Renal cortical epithelial cell (primary cell): ENCODE data around the gene MYH10. TPM values are rescaled to one million over a fixed set of nuclear protein-coding genes. Genes with fewer than 3 reads are reported as not detected.
A peak's percentile ranks its signal among the peaks of the same experiment; 100 is the strongest.

Source experiments
- DNase-seq: peaks from one replicate; pipeline ENCODE4 v3.0.0-alpha.2; 2011; ENCODE audit warnings: low read depth
- total RNA-seq: library from RNA; depleted of rRNA; stranded (reverse); fragments of >200 nt; gene quantifications from 2 replicates; pipeline ENCODE4 v1.2.3, GENCODE V29; 2014

The MYH10 gene
- total RNA-seq, 1 donor from 2014 or later: 149 TPM

DNA sequence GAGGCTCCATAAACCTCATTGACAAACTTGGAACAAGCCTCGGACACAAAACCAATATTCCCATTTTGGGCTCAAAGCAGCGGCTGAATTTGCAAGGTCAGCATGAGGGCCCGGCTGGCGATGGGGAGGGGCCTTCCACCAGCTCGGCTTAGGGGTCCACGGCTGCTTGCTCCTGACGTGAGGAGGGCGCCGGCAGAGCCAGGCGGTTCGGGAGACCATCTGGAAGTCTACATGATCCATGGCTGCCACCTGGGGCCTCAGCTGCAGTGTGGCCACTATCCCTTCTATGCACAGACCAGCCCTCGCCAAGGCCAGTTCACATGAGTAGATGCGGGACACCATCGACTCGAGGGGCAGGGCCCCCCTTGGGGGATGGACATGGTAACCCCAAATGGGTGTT is 155.7 kb downstream of the MYH10 start:
- no peak for DNase-seq

- DNase-seq: no peak
Measured at GRCh38 chr17:8473451-8474192, 156.9 kb downstream of the MYH10 start.

- DNase-seq: no peak
Measured at GRCh38 chr17:8472663-8473062, 157.9 kb downstream of the MYH10 start.

- DNase-seq: peak; percentile 62
Measured at GRCh38 chr17:8470447-8471047, 160.0 kb downstream of the MYH10 start.

GRCh38 chr17:8469964-8470363 is 160.6 kb downstream of the MYH10 start:
- DNase-seq: no peak

DNA sequence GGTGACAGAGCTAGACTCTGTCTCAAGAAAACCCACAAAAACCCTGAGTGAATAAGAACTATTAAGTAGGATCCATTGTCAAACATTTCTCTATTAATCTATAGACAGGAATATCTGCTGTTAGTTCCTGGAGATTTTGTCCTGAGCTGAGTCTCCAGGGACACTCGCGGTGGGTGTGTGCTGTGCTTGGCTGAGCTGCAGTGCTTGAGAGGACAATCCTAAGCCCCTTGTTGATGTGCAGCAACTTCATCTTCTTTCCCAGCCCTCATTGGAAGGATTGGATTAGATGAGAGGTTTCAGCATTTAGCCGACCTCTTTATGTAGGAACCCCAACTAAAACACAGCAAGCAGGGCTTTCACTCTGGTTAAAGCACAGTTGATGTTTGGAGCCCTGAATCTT is 161.5 kb downstream of the MYH10 start:
- DNase-seq: no peak

GRCh38 chr17:8468127-8468526 is 162.4 kb downstream of the MYH10 start:
- DNase-seq: no peak

- no peak for DNase-seq
Measured at GRCh38 chr17:8467527-8467926, 163.0 kb downstream of the MYH10 start.

GRCh38 chr17:8466873-8467272 is 163.7 kb downstream of the MYH10 start:
- no peak for DNase-seq

DNA sequence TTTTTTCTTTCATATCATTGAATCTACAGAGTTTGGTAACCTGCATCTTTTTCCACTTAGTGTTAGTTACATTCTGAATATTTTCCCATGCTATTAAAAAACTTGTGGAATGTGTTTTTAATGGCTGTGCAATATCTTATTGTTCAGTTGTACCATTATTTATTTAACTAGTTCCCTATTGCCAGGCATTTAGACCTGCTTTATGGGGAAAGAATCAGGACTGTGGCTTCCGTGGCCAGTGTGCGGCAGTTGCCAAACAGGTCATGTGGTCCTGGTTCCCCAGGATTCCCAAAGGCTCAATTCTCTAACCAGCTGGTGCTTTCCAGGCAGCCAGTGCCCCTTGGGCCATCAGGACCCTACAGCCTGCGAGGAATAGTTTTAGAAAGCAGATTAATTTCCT is 164.1 kb downstream of the MYH10 start:
- no peak for DNase-seq

DNA sequence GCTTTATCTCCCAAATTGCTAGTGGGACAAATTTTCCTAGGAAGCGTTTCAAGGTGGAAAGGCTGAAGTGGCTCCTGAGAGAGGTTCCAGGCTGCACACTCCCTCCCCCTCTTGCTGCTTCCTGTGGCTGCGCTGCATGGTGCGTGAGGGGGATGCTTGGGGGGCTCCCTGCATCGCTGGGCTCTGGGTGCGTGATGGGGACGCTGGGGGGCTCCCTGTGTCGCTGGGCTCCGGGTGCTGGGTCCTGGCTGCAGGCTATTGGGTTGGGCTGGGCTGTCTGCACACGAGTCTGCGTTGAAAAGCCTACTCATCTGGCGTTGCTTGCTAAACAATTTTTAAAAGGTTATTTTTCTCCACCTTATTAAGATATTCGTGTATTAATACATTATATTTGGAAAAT is 164.8 kb downstream of the MYH10 start:
- DNase-seq: no peak

- DNase-seq: no peak
Measured at GRCh38 chr17:8465356-8465755, 165.2 kb downstream of the MYH10 start.

DNA sequence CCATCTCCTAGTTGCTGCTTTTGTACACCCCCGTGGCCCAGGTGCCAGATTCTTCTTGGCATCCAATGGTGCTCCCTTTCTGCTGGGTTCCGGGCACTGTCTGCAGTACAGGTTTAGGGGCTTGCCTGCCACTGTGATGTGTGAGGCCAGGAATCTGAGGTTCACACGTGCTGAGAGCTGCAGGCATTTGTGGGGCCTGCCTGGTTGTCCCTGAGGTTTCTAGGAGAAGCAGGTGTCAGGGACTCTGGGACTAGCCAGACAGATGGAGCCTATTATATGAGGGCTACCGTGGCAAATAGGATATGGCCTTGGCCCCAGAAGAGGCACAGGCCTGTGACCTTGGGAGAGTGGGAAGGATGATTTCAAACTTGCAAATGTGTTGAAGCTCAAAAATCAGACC is 165.6 kb downstream of the MYH10 start:
- no peak for DNase-seq

DNA sequence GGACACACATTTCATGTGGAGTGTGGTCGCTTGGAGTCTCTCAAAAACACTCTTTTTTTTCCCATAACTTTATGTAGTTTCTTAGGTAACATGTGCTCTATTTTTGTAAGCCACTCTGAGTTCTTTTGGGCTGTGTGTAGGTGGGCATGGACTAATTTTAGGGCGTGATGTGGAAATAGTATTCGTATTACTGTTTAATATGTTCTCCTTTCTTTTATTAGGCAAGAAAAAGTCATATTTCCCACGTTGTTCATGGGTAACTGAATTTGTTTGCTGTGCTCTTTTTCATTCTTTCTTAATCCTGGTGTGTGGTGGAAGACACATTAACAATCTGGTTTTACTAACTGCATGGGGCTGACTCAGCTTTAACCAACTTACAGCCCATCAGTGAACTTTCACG is 167.4 kb downstream of the MYH10 start:
- DNase-seq: no peak

GRCh38 chr17:8462564-8462963 is 168.0 kb downstream of the MYH10 start:
- no peak for DNase-seq

DNA sequence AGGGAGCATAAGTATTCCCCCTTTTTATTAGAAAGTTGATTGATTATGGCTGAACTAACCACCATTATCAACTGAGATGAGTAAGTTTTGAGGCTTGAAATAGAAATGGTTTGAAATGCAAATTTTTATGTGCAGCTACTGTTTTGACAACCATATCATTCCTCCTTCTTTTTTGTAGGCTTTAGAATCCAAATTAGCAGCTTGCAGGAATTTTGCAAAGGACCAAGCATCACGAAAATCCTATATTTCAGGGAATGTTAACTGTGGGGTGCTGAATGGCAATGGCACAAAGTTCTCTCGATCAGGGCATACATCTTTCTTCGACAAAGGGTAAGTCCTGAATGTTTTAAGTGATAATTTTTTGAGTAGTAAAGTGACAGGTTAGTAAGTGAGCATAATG is 170.7 kb downstream of the MYH10 start:
- DNase-seq: no peak

GRCh38 chr17:8459107-8459506 is 171.4 kb downstream of the MYH10 start:
- DNase-seq: no peak

- no peak for DNase-seq
Measured at GRCh38 chr17:8458128-8458527, 172.4 kb downstream of the MYH10 start.

- no peak for DNase-seq
Measured at GRCh38 chr17:8455665-8456209, 174.8 kb downstream of the MYH10 start.

GRCh38 chr17:8453326-8453725 is 177.2 kb downstream of the MYH10 start:
- DNase-seq: no peak

- DNase-seq: no peak
Measured at GRCh38 chr17:8451933-8452614, 178.5 kb downstream of the MYH10 start.

- no peak for DNase-seq
Measured at GRCh38 chr17:8448310-8448709, 182.2 kb downstream of the MYH10 start.

- peak; percentile 31 for DNase-seq
Measured at GRCh38 chr17:8447799-8448198, 182.7 kb downstream of the MYH10 start.
